GM23248 (cell line): Measurements from ENCODE around the gene FAT1. TPM values are rescaled to one million over a fixed set of nuclear protein-coding genes. Genes with fewer than 3 reads are reported as not detected.
"Not testable (repeated sequence)": the region's sequence is repeated elsewhere in the genome, so short reads cannot be mapped to it uniquely, and the experiment has no call there.

ENCODE experiments used
- DNase-seq: peaks from one replicate; pipeline ENCODE4 v3.0.0-alpha.2; 2015
- H2AFZ ChIP-seq: fragments of 200-600 bp; sonication (generic); 2 replicates; pipeline ENCODE4 v1.6.1; 2016; ENCODE audit warnings: antibody characterized with exemption
- H3F3A ChIP-seq: fragments of 200-600 bp; sonication (generic); 2 replicates; pipeline ENCODE4 v1.6.1; 2016; ENCODE audit warnings: mild to moderate bottlenecking, antibody characterized with exemption, mixed run types; ENCODE audit not compliant: insufficient read depth
- H3K27ac ChIP-seq: fragments of 200-600 bp; sonication (generic); 2 replicates; pipeline ENCODE4 v1.5.1; 2016; ENCODE audit warnings: mild to moderate bottlenecking
- H3K27me3 ChIP-seq: fragments of 200-600 bp; sonication (generic); replicated peaks from 2 replicates; pipeline ENCODE4 v1.6.1; 2016; ENCODE audit warnings: mild to moderate bottlenecking; ENCODE audit not compliant: insufficient read depth
- H3K36me3 ChIP-seq: fragments of 200-600 bp; sonication (generic); 2 replicates; pipeline ENCODE4 v1.6.1; 2016; ENCODE audit warnings: low read depth, mild to moderate bottlenecking
- H3K4me1 ChIP-seq: fragments of 200-600 bp; sonication (generic); 2 replicates; pipeline ENCODE4 v1.6.1; 2016; ENCODE audit warnings: mild to moderate bottlenecking; ENCODE audit not compliant: insufficient read depth
- H3K4me2 ChIP-seq: fragments of 200-600 bp; sonication (generic); one replicate; pipeline ENCODE4 v1.6.1; 2016; ENCODE audit warnings: mild to moderate bottlenecking; ENCODE audit not compliant: unreplicated experiment
- H3K4me3 ChIP-seq: fragments of 200-600 bp; sonication (generic); 2 replicates; pipeline ENCODE4 v1.5.1; 2016; ENCODE audit warnings: mild to moderate bottlenecking
- H3K79me2 ChIP-seq: fragments of 200-600 bp; sonication (generic); 2 replicates; pipeline ENCODE4 v1.6.1; 2016; ENCODE audit warnings: mild to moderate bottlenecking; ENCODE audit not compliant: insufficient read depth
- H3K9ac ChIP-seq: fragments of 200-600 bp; sonication (generic); 2 replicates; pipeline ENCODE4 v1.6.1; 2016; ENCODE audit warnings: mild to moderate bottlenecking
- H3K9me2 ChIP-seq: fragments of 200-600 bp; sonication (generic); 2 replicates; pipeline ENCODE4 v1.6.1; 2016; ENCODE audit warnings: mixed run types, mild to moderate bottlenecking, moderate library complexity; ENCODE audit not compliant: insufficient read depth
- H3K9me3 ChIP-seq: fragments of 200-600 bp; sonication (generic); one replicate; pipeline ENCODE4 v1.6.1; 2017; ENCODE audit warnings: low read depth
- H4K20me1 ChIP-seq: fragments of 200-600 bp; sonication (generic); 2 replicates; pipeline ENCODE4 v1.6.0; 2016; ENCODE audit not compliant: insufficient read depth
- EZH2 ChIP-seq: fragments of 200-600 bp; sonication (generic); IDR thresholded peaks from 2 replicates; pipeline ENCODE4 v1.6.1; 2018; ENCODE audit warnings: antibody characterized with exemption, mild to moderate bottlenecking; ENCODE audit not compliant: insufficient read depth, poor library complexity, severe bottlenecking
- EZH2phosphoT487 ChIP-seq: fragments of 200-600 bp; sonication (generic); IDR thresholded peaks from 2 replicates; pipeline ENCODE4 v1.6.1; 2018; ENCODE audit warnings: antibody characterized with exemption, moderate library complexity, mild to moderate bottlenecking, low read depth; ENCODE audit not compliant: insufficient read depth
- WGBS, 2 experiments: methylation state at CpG; one replicate each; pipeline ENCODE4 v1.1.6; 2015 to 2017; ENCODE audit warnings: low lambda C conversion rate in 2 of 2, low coverage in 1 of 2; ENCODE audit errors: missing lambda C conversion rate in 2 of 2; 5-methylcytosine and 5-hydroxymethylcytosine counted together
- in situ Hi-C: fragments of 300-500 bp; cut with MboI; formaldehyde crosslinking; loops from 2 replicates; pipeline ENCODE4 v1.15.0; 2020
- polyA plus RNA-seq: library from polyadenylated mRNA; unstranded; fragments of >200 nt; fragmentation: Nextera tagmentation; extraction: Ambion mirVana; gene quantifications from 2 replicates; pipeline ENCODE4 v1.2.1, GENCODE V29; 2016
- total RNA-seq: library from RNA; depleted of rRNA; stranded (reverse); fragments of >200 nt; shearing (Covaris generic); gene quantifications from 2 replicates; pipeline ENCODE4 v1.2.3, GENCODE V29; 2014

Gene FAT1
- total and polyA plus RNA-seq, 2 experiments from 2014 or later = 53.3 to 250 TPM

DNA sequence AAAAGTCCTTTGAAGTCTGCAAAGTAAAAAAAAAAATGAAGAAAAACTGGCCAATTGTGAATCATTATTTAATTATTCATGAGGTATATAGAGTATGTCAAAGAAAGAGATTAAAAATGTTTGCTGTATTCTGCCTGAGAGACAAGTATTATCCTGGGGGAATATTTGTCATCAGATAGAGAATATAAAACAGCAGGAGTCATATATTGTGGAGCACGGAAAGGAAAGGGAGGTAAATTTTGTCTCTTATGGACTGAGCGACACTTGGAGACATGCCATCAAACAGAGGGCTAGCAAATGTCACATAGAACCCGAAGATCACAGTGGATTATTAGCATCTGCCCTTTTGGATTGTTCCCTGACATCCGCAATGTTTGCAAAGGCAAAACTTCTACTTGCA lies 39.2 kb upstream of the FAT1 start:
- in situ Hi-C loops = no loop called here

DNA sequence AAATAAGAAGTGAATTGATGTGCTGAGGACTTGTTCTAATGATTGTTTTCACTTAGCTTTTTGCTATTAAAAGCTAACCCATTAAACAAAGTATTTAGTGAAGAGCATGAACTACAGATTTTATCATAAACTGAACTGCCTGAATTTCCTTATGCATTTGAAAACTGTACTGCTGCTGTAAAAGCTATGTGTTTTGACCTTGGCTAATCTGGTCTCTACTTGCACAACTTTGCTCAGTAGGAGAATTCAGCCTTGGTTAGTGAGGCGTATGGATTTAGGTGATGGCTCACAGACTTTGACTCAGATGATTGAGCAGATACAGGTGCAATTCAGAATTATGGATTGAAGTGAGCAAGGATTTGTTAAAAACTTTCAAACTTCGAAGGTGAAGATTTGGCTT lies 38.7 kb upstream of the FAT1 start:
- Histone ChIP-seq H3K4me2 (no peak overlapping the region), H3K9me3 (no peaks in the 10 kb centered on the region), H3K9ac (no peak overlapping the region), H3K27me3 (no peaks in the 10 kb centered on the region), H3K36me3 (no peaks in the 10 kb centered on the region), H2AFZ (no peak overlapping the region), H3F3A (0 out of 2 replicates have a peak, but pooled peaks cover 6% of the 10 kb centered on the region), H3K4me1 (peaks cover 8% of the 10 kb centered on the region; the same call in 1 of the 2 replicates), H4K20me1 (no peaks in the 10 kb centered on the region), H3K9me2 (no peaks in the 10 kb centered on the region), H3K4me3 (no peak overlapping the region), H3K79me2 (no peaks in the 10 kb centered on the region), H3K27ac (no peak overlapping the region)
- DNase-seq = no peak
- in situ Hi-C loops = no loop called here
- WGBS, 2 experiments = 82 to 86% methylated on average over 2 of the region's 2 CpGs
- TF ChIP-seq EZH2 (no peak), EZH2phosphoT487 (no peak)

More for the DNA sequence above, 39.2 kb upstream of the FAT1 start:
- H2AFZ ChIP-seq = no peak overlapping the region
- no peaks in the 10 kb centered on the region for H3K79me2 ChIP-seq
- H4K20me1 ChIP-seq = no peaks in the 10 kb centered on the region
- H3K4me3 ChIP-seq = no peak overlapping the region
- WGBS, 2 experiments = 92 to 93% methylated on average over 4 of the region's 4 CpGs
- H3K4me2 ChIP-seq = no peak overlapping the region
- no peak for DNase-seq
- H3F3A ChIP-seq = 0 out of 2 replicates have a peak, but pooled peaks cover 6% of the 10 kb centered on the region
- no peak overlapping the region for H3K9ac ChIP-seq
- no peak overlapping the region for H3K27ac ChIP-seq
- H3K36me3 ChIP-seq = no peaks in the 10 kb centered on the region
- no peaks in the 10 kb centered on the region for H3K27me3 ChIP-seq
- no peak for TF ChIP-seq EZH2
- TF ChIP-seq EZH2phosphoT487 = no peak
- H3K4me1 ChIP-seq = peaks cover 8% of the 10 kb centered on the region; the same call in 1 of the 2 replicates
- no peaks in the 10 kb centered on the region for H3K9me2 ChIP-seq
- no peaks in the 10 kb centered on the region for H3K9me3 ChIP-seq

GRCh38 chr4:186761956-186762355 lies 38.3 kb upstream of the FAT1 start:
- H3K4me1 ChIP-seq, H3F3A ChIP-seq, H3K36me3 ChIP-seq, H3K9ac ChIP-seq, H3K9me2 ChIP-seq, H3K4me2 ChIP-seq, H3K27me3 ChIP-seq, H3K9me3 ChIP-seq, H4K20me1 ChIP-seq, in situ Hi-C loops, H2AFZ ChIP-seq, DNase-seq, H3K27ac ChIP-seq, H3K79me2 ChIP-seq, H3K4me3 ChIP-seq: not testable (repeated sequence)
- WGBS, 2 experiments = 86 to 95% methylated on average over 2 of the region's 2 CpGs

DNA sequence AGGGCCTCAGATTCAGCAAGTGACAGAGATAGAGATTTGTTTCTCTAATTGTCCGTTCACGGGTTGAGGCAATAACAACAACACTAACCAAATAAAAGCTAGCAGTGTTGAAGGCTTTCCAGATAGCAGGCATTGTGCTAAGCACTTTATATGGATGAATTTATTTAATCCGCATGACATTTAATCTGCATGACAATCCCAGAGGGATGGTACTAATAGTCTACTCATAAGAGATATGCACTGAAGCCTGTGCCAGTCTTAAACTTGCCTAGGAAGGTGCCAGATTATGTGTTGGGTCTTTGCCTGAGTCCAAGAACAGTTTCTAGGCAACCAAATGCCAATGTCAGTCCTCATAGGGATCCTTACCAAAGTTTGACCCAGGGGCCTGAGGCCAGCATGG lies 37.7 kb upstream of the FAT1 start:
- H3K4me1 ChIP-seq = peaks cover 8% of the 10 kb centered on the region; the same call in 1 of the 2 replicates
- H3K4me2 ChIP-seq = no peak overlapping the region
- no peaks in the 10 kb centered on the region for H4K20me1 ChIP-seq
- no peaks in the 10 kb centered on the region for H3K9me2 ChIP-seq
- TF ChIP-seq EZH2 (no peak), EZH2phosphoT487 (no peak)
- DNase-seq = no peak
- H2AFZ ChIP-seq = no peak overlapping the region
- in situ Hi-C loops = no loop called here
- no peaks in the 10 kb centered on the region for H3K79me2 ChIP-seq
- H3F3A ChIP-seq = 0 out of 2 replicates have a peak, but pooled peaks cover 6% of the 10 kb centered on the region
- H3K27ac ChIP-seq = peak overlapping the region; percentile 51
- H3K27me3 ChIP-seq = no peaks in the 10 kb centered on the region
- H3K9me3 ChIP-seq = no peaks in the 10 kb centered on the region
- H3K9ac ChIP-seq = no peak overlapping the region
- H3K36me3 ChIP-seq = no peaks in the 10 kb centered on the region
- WGBS, 2 experiments = 94 to 95% methylated on average over 3 of the region's 3 CpGs
- no peak overlapping the region for H3K4me3 ChIP-seq

DNA sequence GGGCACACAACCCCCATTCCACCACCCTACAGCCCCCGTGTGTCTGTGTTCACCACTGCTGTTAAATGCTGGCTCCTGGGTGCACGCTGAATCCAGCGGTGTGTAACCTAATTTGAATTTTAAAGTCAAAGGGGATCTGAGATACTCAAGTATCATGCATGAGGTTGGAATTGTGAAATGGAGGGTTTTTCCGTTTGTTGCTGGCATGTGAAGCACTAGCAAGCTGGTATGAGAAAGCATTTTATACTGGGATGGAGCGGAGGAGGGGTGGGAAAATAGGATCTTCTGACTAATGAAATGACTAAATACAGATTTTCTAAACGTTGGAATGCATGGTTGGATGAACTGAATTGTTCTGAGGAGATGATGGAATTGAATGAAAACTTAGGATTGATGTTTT lies 36.9 kb upstream of the FAT1 start:
- 59 to 66% methylated on average over 6 of the region's 6 CpGs for WGBS, 2 experiments
- Histone ChIP-seq H3F3A (0 out of 2 replicates have a peak, but pooled peaks cover 6% of the 10 kb centered on the region), H3K4me3 (no peak overlapping the region), H3K27me3 (no peaks in the 10 kb centered on the region), H3K36me3 (no peaks in the 10 kb centered on the region), H3K4me2 (no peak overlapping the region), H3K9me3 (no peaks in the 10 kb centered on the region), H3K9ac (no peak overlapping the region), H3K9me2 (no peaks in the 10 kb centered on the region), H3K79me2 (no peaks in the 10 kb centered on the region), H3K4me1 (peaks cover 8% of the 10 kb centered on the region; the same call in 1 of the 2 replicates), H4K20me1 (no peaks in the 10 kb centered on the region), H2AFZ (no peak overlapping the region), H3K27ac (peak overlapping the region; percentile 51)
- in situ Hi-C loops = no loop called here
- TF ChIP-seq EZH2phosphoT487 (no peak), EZH2 (no peak)
- peak; percentile 88 for DNase-seq
